Smooth muscle cell (in vitro differentiated cells): ENCODE results near the gene TF. TPM values are rescaled to one million over a fixed set of nuclear protein-coding genes. Genes with fewer than 3 reads are reported as not detected.

Experiments
- DNase-seq: peaks from one replicate; lab custom pipeline; 2025; ENCODE audit not compliant: unreplicated experiment; lab: John Stamatoyannopoulos, UW
- H2AFZ ChIP-seq: fragments of 200-600 bp; sonication (generic); 2 replicates; pipeline ENCODE4 v1.6.0; 2016; ENCODE audit warnings: antibody characterized with exemption, low read depth, mild to moderate bottlenecking
- H3F3A ChIP-seq: fragments of 200-600 bp; sonication (generic); 2 replicates; pipeline ENCODE4 v1.6.0; 2017; ENCODE audit warnings: antibody characterized with exemption, low read depth
- H3K27ac ChIP-seq: fragments of 200-600 bp; sonication (generic); 2 replicates; pipeline ENCODE4 v1.5.1; 2016; ENCODE audit warnings: low read depth, mild to moderate bottlenecking
- H3K27me3 ChIP-seq: fragments of 200-600 bp; sonication (generic); 2 replicates; pipeline ENCODE4 v1.6.1; 2016; ENCODE audit warnings: low read depth, mild to moderate bottlenecking
- H3K36me3 ChIP-seq: fragments of 200-600 bp; sonication (generic); 2 replicates; pipeline ENCODE4 v1.5.1; 2016; ENCODE audit warnings: low read depth
- H3K4me1 ChIP-seq: fragments of 200-600 bp; sonication (generic); 2 replicates; pipeline ENCODE4 v1.5.1; 2016; ENCODE audit warnings: low read depth
- H3K4me2 ChIP-seq: fragments of 200-600 bp; sonication (generic); 2 replicates; pipeline ENCODE4 v1.6.0; 2016; ENCODE audit warnings: mild to moderate bottlenecking
- H3K4me3 ChIP-seq: fragments of 200-600 bp; sonication (generic); 2 replicates; pipeline ENCODE4 v1.5.1; 2016; ENCODE audit warnings: mild to moderate bottlenecking
- H3K79me2 ChIP-seq: fragments of 200-600 bp; sonication (generic); 2 replicates; pipeline ENCODE4 v1.6.0; 2016; ENCODE audit warnings: low read depth, mild to moderate bottlenecking
- H3K9ac ChIP-seq: fragments of 200-600 bp; sonication (generic); 2 replicates; pipeline ENCODE4 v1.6.0; 2016; ENCODE audit warnings: low read depth
- H3K9me3 ChIP-seq: fragments of 200-600 bp; sonication (generic); replicated peaks from 2 replicates; pipeline ENCODE4 v1.5.1; 2016; ENCODE audit warnings: low read depth
- H4K20me1 ChIP-seq: fragments of 200-600 bp; sonication (generic); 2 replicates; pipeline ENCODE4 v1.6.0; 2016; ENCODE audit warnings: low read depth
- CTCF ChIP-seq: fragments of 200-600 bp; sonication (generic); IDR thresholded peaks from 2 replicates; pipeline ENCODE4 v1.5.1; 2017; ENCODE audit warnings: borderline replicate concordance, mild to moderate bottlenecking, antibody characterized with exemption; ENCODE audit not compliant: insufficient read depth, poor library complexity, severe bottlenecking
- WGBS: methylation state at CpG from one replicate; pipeline ENCODE4 v1.1.7; 2016; ENCODE audit warnings: low lambda C conversion rate; 5-methylcytosine and 5-hydroxymethylcytosine counted together
- polyA plus RNA-seq: library from polyadenylated mRNA; unstranded; fragments of >200 nt; fragmentation: Nextera tagmentation; extraction: Ambion mirVana; gene quantifications from 2 replicates; pipeline ENCODE4 v1.2.1, GENCODE V29; 2016
- total RNA-seq: library from RNA; depleted of rRNA; stranded (reverse); fragments of >200 nt; gene quantifications from 2 replicates; pipeline ENCODE4 v1.2.3, GENCODE V29; 2014

TF gene
- total and polyA plus RNA-seq, 2 experiments from 2014 or later, result 1.0 to 1.6 TPM

GRCh38 chr3:133763797-133764683, 17.8 kb downstream of the TF start:
- WGBS, result 76% methylated on average over 6 of the region's 6 CpGs
- peaks cover 15% of the 10 kb centered on the region for H3K27me3 ChIP-seq
- DNase-seq, result no peak
- H3K79me2 ChIP-seq, result no peaks in the 10 kb centered on the region
- no peaks in the 10 kb centered on the region for H3K36me3 ChIP-seq
- no peak overlapping the region for H3K4me3 ChIP-seq
- no peak overlapping the region for H2AFZ ChIP-seq
- no peaks in the 10 kb centered on the region for H3K4me1 ChIP-seq
- H4K20me1 ChIP-seq, result no peaks in the 10 kb centered on the region
- H3K4me2 ChIP-seq, result no peak overlapping the region
- H3K9me3 ChIP-seq, result no peaks in the 10 kb centered on the region
- H3K27ac ChIP-seq, result no peak overlapping the region
- no peak overlapping the region for H3K9ac ChIP-seq
- H3F3A ChIP-seq, result no peaks in the 10 kb centered on the region
- TF ChIP-seq CTCF, result no peak

DNA sequence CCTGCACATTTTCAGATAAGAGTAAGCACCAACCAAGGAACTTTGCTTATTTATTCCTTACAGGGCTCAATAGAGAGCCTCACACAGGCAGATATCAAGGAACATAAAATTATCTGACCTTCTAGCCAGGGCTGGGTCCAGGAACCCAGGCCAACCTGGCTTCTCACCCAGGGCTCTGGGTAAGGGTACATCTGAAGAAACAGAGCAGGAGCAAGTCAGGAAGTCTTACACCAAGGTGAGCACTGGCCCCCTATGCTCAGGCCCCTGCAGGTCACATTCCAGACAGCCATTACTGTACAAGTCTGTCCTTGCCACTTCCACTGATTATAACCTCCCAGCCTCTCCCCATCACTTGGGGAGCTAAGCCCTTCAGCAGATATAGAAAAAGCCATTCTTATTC, 19.1 kb downstream of the TF start:
- H2AFZ ChIP-seq, result no peak overlapping the region
- H3K4me1 ChIP-seq, result no peaks in the 10 kb centered on the region
- H3F3A ChIP-seq, result no peaks in the 10 kb centered on the region
- H3K27ac ChIP-seq, result no peak overlapping the region
- no peaks in the 10 kb centered on the region for H3K36me3 ChIP-seq
- no peak overlapping the region for H3K4me2 ChIP-seq
- no peak overlapping the region for H3K9ac ChIP-seq
- DNase-seq, result no peak
- H4K20me1 ChIP-seq, result no peaks in the 10 kb centered on the region
- no peaks in the 10 kb centered on the region for H3K9me3 ChIP-seq
- H3K79me2 ChIP-seq, result no peaks in the 10 kb centered on the region
- H3K4me3 ChIP-seq, result no peak overlapping the region
- no peak for TF ChIP-seq CTCF
- H3K27me3 ChIP-seq, result peaks cover 15% of the 10 kb centered on the region

GRCh38 chr3:133767607-133768006, 21.4 kb downstream of the TF start:
- no peak overlapping the region for H2AFZ ChIP-seq
- no peak for DNase-seq
- WGBS, result 96% methylated on average over 1 of the region's 1 CpG
- H3K9me3 ChIP-seq, result no peaks in the 10 kb centered on the region
- no peak overlapping the region for H3K27ac ChIP-seq
- H3K36me3 ChIP-seq, result no peaks in the 10 kb centered on the region
- no peak overlapping the region for H3K9ac ChIP-seq
- no peaks in the 10 kb centered on the region for H3F3A ChIP-seq
- no peak for TF ChIP-seq CTCF
- H3K4me2 ChIP-seq, result no peak overlapping the region
- no peak overlapping the region for H3K4me3 ChIP-seq
- no peaks in the 10 kb centered on the region for H4K20me1 ChIP-seq
- peaks cover 3% of the 10 kb centered on the region for H3K27me3 ChIP-seq
- no peaks in the 10 kb centered on the region for H3K79me2 ChIP-seq
- no peaks in the 10 kb centered on the region for H3K4me1 ChIP-seq

DNA sequence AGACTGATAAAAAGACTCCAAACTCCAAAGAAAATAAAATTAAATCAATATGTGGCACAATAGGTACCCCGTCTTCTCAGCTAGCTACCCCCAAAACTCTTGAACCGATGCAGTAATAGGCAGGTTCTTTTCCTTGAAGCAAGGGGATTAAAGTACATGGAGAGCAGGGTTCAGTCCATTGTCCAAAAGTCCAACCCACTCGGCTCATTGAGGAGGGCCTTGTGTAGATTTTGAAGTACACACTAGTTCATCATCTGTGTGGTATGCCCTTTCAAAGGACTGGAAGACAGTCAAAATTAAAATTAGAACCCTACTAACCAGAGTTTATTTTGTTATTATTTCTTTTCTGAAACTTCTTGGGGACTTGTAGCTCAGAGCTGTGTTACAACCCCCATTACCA, 23.3 kb downstream of the TF start:
- no peak for DNase-seq
- Histone ChIP-seq H3K4me3 (no peak overlapping the region), H3K4me2 (no peak overlapping the region), H3K4me1 (no peaks in the 10 kb centered on the region), H3K9ac (no peak overlapping the region), H3K79me2 (no peaks in the 10 kb centered on the region), H3K27me3 (no peaks in the 10 kb centered on the region), H3K9me3 (no peaks in the 10 kb centered on the region), H3K36me3 (no peaks in the 10 kb centered on the region), H2AFZ (no peak overlapping the region), H4K20me1 (no peaks in the 10 kb centered on the region), H3F3A (no peaks in the 10 kb centered on the region), H3K27ac (no peak overlapping the region)
- WGBS, result 89% methylated on average over 3 of the region's 3 CpGs
- TF ChIP-seq CTCF, result no peak
